Endothelial cell of umbilical vein (primary cell): Measurements from ENCODE around the gene DGAT2L6. TPM values are rescaled to one million over a fixed set of nuclear protein-coding genes. Genes with fewer than 3 reads are reported as not detected.

Experiments
- BruUV-seq: library from RNA; stranded (reverse); fragments of 400-500 nt; replicated peaks from 2 replicates; lab custom pipeline; 2021; lab: Mats Ljungman, UMichigan
- CTCF ChIA-PET: fragments of 300-600, 350-600 bp; sonication (Branson Sonifier 250); formaldehyde crosslinking; loops from one replicate; lab custom pipeline; 2021; ENCODE audit warnings: antibody characterized with exemption, inconsistent platforms; lab: Charles Lee
- POLR2A ChIA-PET: fragments of 300-600, 350-600 bp; sonication (Branson Sonifier 250); formaldehyde crosslinking; loops from one replicate; lab custom pipeline; 2021; ENCODE audit warnings: antibody characterized with exemption, inconsistent platforms; lab: Charles Lee
- DNase-seq: peaks from one replicate; pipeline ENCODE4 v3.0.0-alpha.2; 2011; ENCODE audit warnings: low read depth, low spot score
- FAIRE-seq: peaks from 2 replicates; lab custom pipeline; 2011; peaks lifted over from hg19 to GRCh38; lab: Jason Lieb, UNC
- H2AFZ ChIP-seq: 2 replicates; pipeline ENCODE4 v1.6.0; 2012; ENCODE audit warnings: low read depth, low read length, control low read depth, inconsistent platforms
- H3K27ac ChIP-seq: 2 replicates; pipeline ENCODE4 v1.5.1; 2011; ENCODE audit warnings: low read depth, mild to moderate bottlenecking, control low read depth, low read length, moderate library complexity; ENCODE audit not compliant: insufficient read depth
- H3K27me3 ChIP-seq, 2 experiments: 2 replicates each; pipeline versions ENCODE4 v1.6.0 to v1.6.1; 2011; ENCODE audit warnings: low read length in 2 of 2, mixed read lengths in 1 of 2; ENCODE audit not compliant: control insufficient read depth in 2 of 2, insufficient read depth in 2 of 2
- H3K36me3 ChIP-seq, 2 experiments: 2 replicates in 1 of 2; 3 replicates in 1 of 2; pipeline ENCODE4 v1.5.1; 2011; ENCODE audit warnings: low read length in 2 of 2, mild to moderate bottlenecking in 1 of 2, moderate library complexity in 1 of 2; ENCODE audit not compliant: control insufficient read depth in 2 of 2, insufficient read depth in 2 of 2; ENCODE audit errors: extremely low read depth in 1 of 2
- H3K4me1 ChIP-seq: 3 replicates; pipeline ENCODE4 v1.5.1; 2011; ENCODE audit warnings: mild to moderate bottlenecking, low read length; ENCODE audit not compliant: control insufficient read depth, insufficient read depth; ENCODE audit errors: extremely low read depth
- H3K4me2 ChIP-seq: 2 replicates; pipeline ENCODE4 v1.6.1; 2011; ENCODE audit warnings: low read length, control low read depth, mixed read lengths; ENCODE audit not compliant: insufficient read depth
- H3K4me3 ChIP-seq, 3 experiments: fragments of 200-600 bp in 1 of 3; sonication (generic), shearing (Covaris generic) in 1 of 3; replicated peaks in 1 of 3; 2 replicates each; pipeline ENCODE4 v1.5.1; 2011 to 2016; ENCODE audit warnings: control low read depth in 3 of 3, low read length in 3 of 3, mild to moderate bottlenecking in 2 of 3, inconsistent platforms in 1 of 3, low read depth in 1 of 3, moderate library complexity in 1 of 3; ENCODE audit not compliant: insufficient read depth in 1 of 3
- H3K79me2 ChIP-seq: 2 replicates; pipeline ENCODE4 v1.6.0; 2012; ENCODE audit warnings: low read length, inconsistent platforms; ENCODE audit not compliant: control insufficient read depth, insufficient read depth
- H3K9ac ChIP-seq: replicated peaks from 2 replicates; pipeline ENCODE3; 2011; ENCODE audit warnings: low read length, control low read depth; ENCODE audit not compliant: insufficient read depth; ENCODE audit errors: extremely low read depth
- H3K9me1 ChIP-seq: replicated peaks from 3 replicates; pipeline ENCODE4 v1.6.0; 2011; ENCODE audit warnings: mild to moderate bottlenecking, low read length; ENCODE audit not compliant: control insufficient read depth, insufficient read depth; ENCODE audit errors: extremely low read depth
- H3K9me3 ChIP-seq: replicated peaks from 2 replicates; pipeline ENCODE4 v1.5.1; 2012; ENCODE audit warnings: low read length, inconsistent platforms; ENCODE audit not compliant: control insufficient read depth, insufficient read depth
- H4K20me1 ChIP-seq: replicated peaks from 2 replicates; pipeline ENCODE3; 2011; ENCODE audit warnings: mild to moderate bottlenecking, low read length; ENCODE audit not compliant: control insufficient read depth, insufficient read depth; ENCODE audit errors: extremely low read depth
- EZH2 ChIP-seq: IDR thresholded peaks from 2 replicates; pipeline ENCODE4 v1.6.1; 2012; ENCODE audit warnings: borderline replicate concordance, low read depth, mild to moderate bottlenecking, moderate library complexity, low read length, inconsistent platforms; ENCODE audit not compliant: severe bottlenecking
- FOS ChIP-seq: IDR thresholded peaks from 2 replicates; pipeline ENCODE4 v1.6.1; 2011; ENCODE audit warnings: mild to moderate bottlenecking, low read length, moderate library complexity, borderline replicate concordance; ENCODE audit not compliant: insufficient read depth
- GATA2 ChIP-seq: IDR thresholded peaks from 2 replicates; pipeline ENCODE4 v1.7.0; 2011; ENCODE audit warnings: low read depth, mild to moderate bottlenecking, moderate library complexity, mixed read lengths, low read length; ENCODE audit not compliant: insufficient read length, insufficient read depth
- JUN ChIP-seq: IDR thresholded peaks from 2 replicates; pipeline ENCODE4 v1.6.1; 2011; ENCODE audit warnings: borderline replicate concordance, low read depth; ENCODE audit not compliant: insufficient read length, insufficient read depth
- MYC ChIP-seq: IDR thresholded peaks from one replicate; pipeline ENCODE4 v1.6.1; 2011; ENCODE audit warnings: mild to moderate bottlenecking, low read depth, low read length
- POLR2A ChIP-seq: IDR thresholded peaks from 2 replicates; pipeline ENCODE4 v1.6.1; 2012; ENCODE audit warnings: low read depth, mild to moderate bottlenecking, control low read depth, low read length
- POLR2AphosphoS5 ChIP-seq: IDR thresholded peaks from 2 replicates; pipeline ENCODE4 v1.6.1; 2012; ENCODE audit warnings: low read depth, mild to moderate bottlenecking, control low read depth, low read length, moderate library complexity; ENCODE audit not compliant: insufficient read depth
- dilution Hi-C: fragments of 300-500 bp; cut with MboI; formaldehyde crosslinking; loops from one replicate; pipeline ENCODE4 v1.15.0; 2019; ENCODE audit warnings: low sequenced_read_pairs; ENCODE audit not compliant: extremely low pct_ligation_motif_present
- intact Hi-C: fragments of 100-400 bp; cut with micrococcal nuclease; formaldehyde crosslinking; loops from one replicate; pipeline ENCODE4 v1.10.0; 2022
- polyA plus RNA-seq, 4 experiments: library from polyadenylated mRNA; depleted of rRNA in 3 of 4; stranded (reverse) in 3 of 4; unstranded in 1 of 4; fragments of >200 nt; gene quantifications; 2 replicates each; pipeline versions ENCODE4 v1.2.1 to v1.2.3, GENCODE V29; 2011 to 2012; ENCODE audit warnings: missing spikeins in 1 of 4
- total RNA-seq: library from RNA; stranded (reverse); gene quantifications from 2 replicates; pipeline ENCODE4 v1.2.3, GENCODE V29; 2021
- TF ChIP-seq, protein P1 (sequence below), 2 donors: IDR thresholded peaks; 1 replicate in 1 of 2; 2 replicates in 1 of 2; pipeline ENCODE4 v1.5.1; 2011; ENCODE audit warnings: low read length in 2 of 2, mild to moderate bottlenecking in 2 of 2, moderate library complexity in 2 of 2, control low read depth in 1 of 2, inconsistent platforms in 1 of 2, low read depth in 1 of 2; ENCODE audit not compliant: insufficient read depth in 1 of 2; ENCODE audit errors: extremely low read depth in 1 of 2
- TF ChIP-seq, protein P2 (sequence below): IDR thresholded peaks from 2 replicates; pipeline ENCODE4 v1.6.1; 2011; ENCODE audit not compliant: insufficient read depth, insufficient read length

The DGAT2L6 gene
- total and polyA plus RNA-seq, 2 donors (not counting 3 experiments of a cell fraction or from before 2014, with no cell fraction given): not detected

DNA sequence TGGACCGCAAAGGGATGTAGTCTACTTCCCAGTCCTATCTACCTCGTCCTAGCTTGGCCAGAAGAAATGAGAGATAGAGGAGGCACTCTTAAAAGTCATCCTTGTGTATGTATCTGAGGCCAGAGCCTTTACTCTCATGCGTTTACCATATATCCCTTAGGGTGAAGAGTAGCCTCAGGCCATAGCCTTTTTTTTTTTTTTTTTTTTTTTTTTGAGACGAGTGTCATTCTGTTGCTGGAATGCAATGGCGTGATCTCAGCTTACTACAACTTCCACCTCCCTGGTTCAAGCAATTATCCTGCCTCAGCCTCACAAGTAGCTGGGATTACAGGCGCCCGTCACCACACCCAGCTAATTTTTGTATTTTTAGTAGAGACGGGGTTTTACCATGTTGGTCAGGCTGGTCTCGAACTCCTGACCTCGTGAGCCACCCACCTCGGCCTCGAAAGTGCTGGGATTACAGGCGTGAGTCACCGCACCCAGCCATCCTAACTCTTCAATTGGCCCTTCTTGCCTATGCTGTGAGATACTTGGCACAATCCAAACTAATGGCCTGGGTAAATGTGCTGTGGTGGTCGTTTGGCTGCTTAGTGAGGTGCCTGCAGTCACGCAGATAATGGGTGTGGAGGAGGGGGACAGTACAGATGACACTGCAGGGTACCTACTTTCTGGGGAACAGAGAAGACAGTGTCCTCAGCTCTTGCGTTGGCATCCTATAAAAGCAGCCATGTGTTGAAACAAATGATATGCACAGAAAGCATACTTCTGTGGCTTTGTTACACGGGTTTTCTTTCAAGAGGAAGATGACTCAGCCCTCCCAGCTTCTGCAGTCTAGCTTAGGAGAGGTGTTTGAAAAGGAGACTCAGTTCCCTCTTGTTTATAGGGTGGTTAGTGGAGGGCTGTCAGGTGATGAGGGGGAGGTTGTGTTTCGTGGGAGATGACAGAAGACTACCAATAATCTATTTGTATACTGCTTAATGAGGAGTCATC is 10.4 kb upstream of the DGAT2L6 start:
- Histone ChIP-seq H3K27ac (peak overlapping the region; percentile 48), H3K4me1 (peaks cover 30% of the 10 kb centered on the region), H3K9me1 (no peaks in the 10 kb centered on the region), H3K79me2 (no peaks in the 10 kb centered on the region), H3K9me3 (no peaks in the 10 kb centered on the region), H3K36me3 (peaks cover 0 to 2% of the 10 kb centered on the region in 2 experiments), H3K4me3 (no peak overlapping the region), H3K27me3 (no peaks in the 10 kb centered on the region), H3K4me2 (no peak overlapping the region), H2AFZ (peak overlapping the region; percentile 54), H3K9ac (no peak overlapping the region), H4K20me1 (no peaks in the 10 kb centered on the region)
- POLR2A ChIA-PET: interaction anchor here (1.8 kb wide), 1 partner anchor 33 kb away, joined by 4 read pairs; the partner anchor contains the start of gene IGBP1
- intact Hi-C loops: no loop called here
- CTCF ChIA-PET: interaction anchor here (4.2 kb wide), 1 partner anchor 34 kb away, joined by 30 read pairs; the partner anchor contains the start of gene IGBP1
- BruUV-seq: no TSS peak
- TF ChIP-seq, protein P1, sequence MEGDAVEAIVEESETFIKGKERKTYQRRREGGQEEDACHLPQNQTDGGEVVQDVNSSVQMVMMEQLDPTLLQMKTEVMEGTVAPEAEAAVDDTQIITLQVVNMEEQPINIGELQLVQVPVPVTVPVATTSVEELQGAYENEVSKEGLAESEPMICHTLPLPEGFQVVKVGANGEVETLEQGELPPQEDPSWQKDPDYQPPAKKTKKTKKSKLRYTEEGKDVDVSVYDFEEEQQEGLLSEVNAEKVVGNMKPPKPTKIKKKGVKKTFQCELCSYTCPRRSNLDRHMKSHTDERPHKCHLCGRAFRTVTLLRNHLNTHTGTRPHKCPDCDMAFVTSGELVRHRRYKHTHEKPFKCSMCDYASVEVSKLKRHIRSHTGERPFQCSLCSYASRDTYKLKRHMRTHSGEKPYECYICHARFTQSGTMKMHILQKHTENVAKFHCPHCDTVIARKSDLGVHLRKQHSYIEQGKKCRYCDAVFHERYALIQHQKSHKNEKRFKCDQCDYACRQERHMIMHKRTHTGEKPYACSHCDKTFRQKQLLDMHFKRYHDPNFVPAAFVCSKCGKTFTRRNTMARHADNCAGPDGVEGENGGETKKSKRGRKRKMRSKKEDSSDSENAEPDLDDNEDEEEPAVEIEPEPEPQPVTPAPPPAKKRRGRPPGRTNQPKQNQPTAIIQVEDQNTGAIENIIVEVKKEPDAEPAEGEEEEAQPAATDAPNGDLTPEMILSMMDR (IDR thresholded peaks at IDR 0.05; ENCODE audit: extremely low read depth in 1 of 2, insufficient read depth in 1 of 2, low read depth in 1 of 2, low read length in 2 of 2): no peak
- TF ChIP-seq FOS (peak; percentile 55), MYC (no peak), EZH2 (no peak), POLR2A (no peak), GATA2 (no peak), JUN (peak; percentile 11), POLR2AphosphoS5 (no peak)
- TF ChIP-seq, protein P2, sequence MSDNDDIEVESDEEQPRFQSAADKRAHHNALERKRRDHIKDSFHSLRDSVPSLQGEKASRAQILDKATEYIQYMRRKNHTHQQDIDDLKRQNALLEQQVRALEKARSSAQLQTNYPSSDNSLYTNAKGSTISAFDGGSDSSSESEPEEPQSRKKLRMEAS: no peak
- FAIRE-seq (peak; percentile 83), DNase-seq (peak; percentile 53)
- dilution Hi-C loops: no loop called here
